ENCODE data around the gene PPIE. TPM values are rescaled to one million over a fixed set of nuclear protein-coding genes. Genes with fewer than 3 reads are reported as not detected.

PPIE gene
- total and polyA plus RNA-seq, 2 of the 13 experiments (the other 11 are each of a cell fraction or from before 2014, with no cell fraction given) = 15.3 to 26.3 TPM

DNA sequence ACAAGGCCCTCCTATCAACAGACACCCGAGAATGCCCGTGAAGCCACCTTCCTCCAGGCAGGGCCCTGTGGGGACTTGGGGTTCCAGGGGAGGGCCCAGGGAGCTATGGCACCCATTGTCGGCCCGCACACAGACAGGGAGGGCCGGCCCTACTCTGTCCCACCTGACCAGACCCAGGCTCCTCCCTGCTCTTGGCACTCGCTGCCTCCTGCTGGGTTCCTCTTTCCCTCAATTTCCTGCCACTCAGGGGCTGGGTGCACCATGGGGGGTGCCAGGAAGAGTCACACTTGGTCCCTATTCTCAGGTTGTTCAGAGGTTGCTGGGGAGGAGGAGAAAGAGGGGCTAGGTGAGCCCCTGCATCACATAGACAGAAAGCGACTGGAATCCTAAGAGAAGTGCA, 40.5 kb downstream of the PPIE start:
- in situ Hi-C loops (cut with HindIII; ENCODE audit: extremely low pct_ligation_motif_present, low pct_unique_long_range_greater_than_20kb) = no loop called here
- Histone ChIP-seq H3K79me2 (ENCODE audit: insufficient read depth, low read length) (no peaks in the 10 kb centered on the region), H3K9ac (ENCODE audit: insufficient read depth, low read depth, low read length) (no peak overlapping the region), H3K9me3 (ENCODE audit: low read length) (no peaks in the 10 kb centered on the region), H3K27ac (ENCODE audit: extremely low read length, insufficient read depth, low read length) (no peak overlapping the region), H3K27me3 (ENCODE audit: control insufficient read depth in 1 of 2, insufficient read depth in 2 of 2, low read length in 2 of 2) (no peaks in the 10 kb centered on the region), H3K4me2 (ENCODE audit: low read depth, low read length) (no peak overlapping the region), H2AFZ (ENCODE audit: low read length) (no peak overlapping the region), H3K4me3 (replicated peaks in 1 of 3; ENCODE audit: insufficient read depth in 1 of 3, low read depth in 2 of 3, low read length in 3 of 3) (no peak overlapping the region), H3K36me3 (replicated peaks in 1 of 2; ENCODE audit: control insufficient read depth in 1 of 2, insufficient read depth in 2 of 2, low read length in 2 of 2) (no peaks in the 10 kb centered on the region), H3K4me1 (ENCODE audit: insufficient read depth, low read length) (peaks cover 10% of the 10 kb centered on the region; the same call in 1 of the 2 replicates), H4K20me1 (ENCODE audit: insufficient read depth, low read length) (no peaks in the 10 kb centered on the region)
- intact Hi-C loops (cut with micrococcal nuclease; ENCODE audit: unreplicated experiment) = no loop called here
- FAIRE-seq (no peak), DNase-seq (ENCODE audit: low spot score) (no peak), ATAC-seq (no peak)
- CTCF ChIA-PET (ENCODE audit: low intra/inter-chr PET ratio, low total read pairs) = no interaction called here
- WGBS (ENCODE audit: low lambda C conversion rate) = 63% methylated on average over 3 of the region's 7 CpGs
- POLR2A ChIA-PET = no interaction called here
- BruUV-seq (replicated peaks) = no TSS peak
- TF ChIP-seq ZBTB8A (CRISPR knock-in tag; IDR thresholded peaks at IDR 0.05; ENCODE audit: borderline replicate concordance, low read depth) = no peak
- TF ChIP-seq RFXANK (CRISPR knock-in tag; IDR thresholded peaks at IDR 0.05) = no peak
- TF ChIP-seq, protein P1, sequence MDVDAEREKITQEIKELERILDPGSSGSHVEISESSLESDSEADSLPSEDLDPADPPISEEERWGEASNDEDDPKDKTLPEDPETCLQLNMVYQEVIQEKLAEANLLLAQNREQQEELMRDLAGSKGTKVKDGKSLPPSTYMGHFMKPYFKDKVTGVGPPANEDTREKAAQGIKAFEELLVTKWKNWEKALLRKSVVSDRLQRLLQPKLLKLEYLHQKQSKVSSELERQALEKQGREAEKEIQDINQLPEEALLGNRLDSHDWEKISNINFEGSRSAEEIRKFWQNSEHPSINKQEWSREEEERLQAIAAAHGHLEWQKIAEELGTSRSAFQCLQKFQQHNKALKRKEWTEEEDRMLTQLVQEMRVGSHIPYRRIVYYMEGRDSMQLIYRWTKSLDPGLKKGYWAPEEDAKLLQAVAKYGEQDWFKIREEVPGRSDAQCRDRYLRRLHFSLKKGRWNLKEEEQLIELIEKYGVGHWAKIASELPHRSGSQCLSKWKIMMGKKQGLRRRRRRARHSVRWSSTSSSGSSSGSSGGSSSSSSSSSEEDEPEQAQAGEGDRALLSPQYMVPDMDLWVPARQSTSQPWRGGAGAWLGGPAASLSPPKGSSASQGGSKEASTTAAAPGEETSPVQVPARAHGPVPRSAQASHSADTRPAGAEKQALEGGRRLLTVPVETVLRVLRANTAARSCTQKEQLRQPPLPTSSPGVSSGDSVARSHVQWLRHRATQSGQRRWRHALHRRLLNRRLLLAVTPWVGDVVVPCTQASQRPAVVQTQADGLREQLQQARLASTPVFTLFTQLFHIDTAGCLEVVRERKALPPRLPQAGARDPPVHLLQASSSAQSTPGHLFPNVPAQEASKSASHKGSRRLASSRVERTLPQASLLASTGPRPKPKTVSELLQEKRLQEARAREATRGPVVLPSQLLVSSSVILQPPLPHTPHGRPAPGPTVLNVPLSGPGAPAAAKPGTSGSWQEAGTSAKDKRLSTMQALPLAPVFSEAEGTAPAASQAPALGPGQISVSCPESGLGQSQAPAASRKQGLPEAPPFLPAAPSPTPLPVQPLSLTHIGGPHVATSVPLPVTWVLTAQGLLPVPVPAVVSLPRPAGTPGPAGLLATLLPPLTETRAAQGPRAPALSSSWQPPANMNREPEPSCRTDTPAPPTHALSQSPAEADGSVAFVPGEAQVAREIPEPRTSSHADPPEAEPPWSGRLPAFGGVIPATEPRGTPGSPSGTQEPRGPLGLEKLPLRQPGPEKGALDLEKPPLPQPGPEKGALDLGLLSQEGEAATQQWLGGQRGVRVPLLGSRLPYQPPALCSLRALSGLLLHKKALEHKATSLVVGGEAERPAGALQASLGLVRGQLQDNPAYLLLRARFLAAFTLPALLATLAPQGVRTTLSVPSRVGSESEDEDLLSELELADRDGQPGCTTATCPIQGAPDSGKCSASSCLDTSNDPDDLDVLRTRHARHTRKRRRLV (CRISPR knock-in tag; IDR thresholded peaks at IDR 0.05) = no peak
- TF ChIP-seq, protein P2, sequence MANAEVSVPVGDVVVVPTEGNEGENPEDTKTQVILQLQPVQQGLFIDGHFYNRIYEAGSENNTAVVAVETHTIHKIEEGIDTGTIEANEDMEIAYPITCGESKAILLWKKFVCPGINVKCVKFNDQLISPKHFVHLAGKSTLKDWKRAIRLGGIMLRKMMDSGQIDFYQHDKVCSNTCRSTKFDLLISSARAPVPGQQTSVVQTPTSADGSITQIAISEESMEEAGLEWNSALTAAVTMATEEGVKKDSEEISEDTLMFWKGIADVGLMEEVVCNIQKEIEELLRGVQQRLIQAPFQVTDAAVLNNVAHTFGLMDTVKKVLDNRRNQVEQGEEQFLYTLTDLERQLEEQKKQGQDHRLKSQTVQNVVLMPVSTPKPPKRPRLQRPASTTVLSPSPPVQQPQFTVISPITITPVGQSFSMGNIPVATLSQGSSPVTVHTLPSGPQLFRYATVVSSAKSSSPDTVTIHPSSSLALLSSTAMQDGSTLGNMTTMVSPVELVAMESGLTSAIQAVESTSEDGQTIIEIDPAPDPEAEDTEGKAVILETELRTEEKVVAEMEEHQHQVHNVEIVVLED (CRISPR knock-in tag; IDR thresholded peaks at IDR 0.05; ENCODE audit: borderline replicate concordance) = no peak
- TF ChIP-seq CEBPG (CRISPR knock-in tag; IDR thresholded peaks at IDR 0.05) = no peak
- TF ChIP-seq ZNF550 (CRISPR knock-in tag; IDR thresholded peaks at IDR 0.05; ENCODE audit: borderline replicate concordance) = no peak
- TF ChIP-seq, protein P3, sequence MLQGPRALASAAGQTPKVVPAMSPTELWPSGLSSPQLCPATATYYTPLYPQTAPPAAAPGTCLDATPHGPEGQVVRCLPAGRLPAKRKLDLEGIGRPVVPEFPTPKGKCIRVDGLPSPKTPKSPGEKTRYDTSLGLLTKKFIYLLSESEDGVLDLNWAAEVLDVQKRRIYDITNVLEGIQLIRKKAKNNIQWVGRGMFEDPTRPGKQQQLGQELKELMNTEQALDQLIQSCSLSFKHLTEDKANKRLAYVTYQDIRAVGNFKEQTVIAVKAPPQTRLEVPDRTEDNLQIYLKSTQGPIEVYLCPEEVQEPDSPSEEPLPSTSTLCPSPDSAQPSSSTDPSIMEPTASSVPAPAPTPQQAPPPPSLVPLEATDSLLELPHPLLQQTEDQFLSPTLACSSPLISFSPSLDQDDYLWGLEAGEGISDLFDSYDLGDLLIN (CRISPR knock-in tag; IDR thresholded peaks at IDR 0.05; ENCODE audit: borderline replicate concordance) = no peak
- TF ChIP-seq MZF1 (CRISPR knock-in tag; IDR thresholded peaks at IDR 0.05; ENCODE audit: borderline replicate concordance) = no peak
- no peak for TF ChIP-seq IRX3 (CRISPR knock-in tag; IDR thresholded peaks at IDR 0.05; ENCODE audit: borderline replicate concordance, low read depth)
- TF ChIP-seq ZNF567 (CRISPR knock-in tag; IDR thresholded peaks at IDR 0.05; ENCODE audit: borderline replicate concordance) = no peak
- TF ChIP-seq ZBTB3 (CRISPR knock-in tag; IDR thresholded peaks at IDR 0.05; ENCODE audit: borderline replicate concordance, low read depth) = no peak
- no peak for TF ChIP-seq SIN3B (IDR thresholded peaks at IDR 0.05; ENCODE audit: low read length)
- TF ChIP-seq RELA (CRISPR knock-in tag; IDR thresholded peaks at IDR 0.05) = no peak
- no peak for TF ChIP-seq CEBPB (IDR thresholded peaks at IDR 0.05; ENCODE audit: borderline replicate concordance, low read depth, low read length)
- no peak for TF ChIP-seq NCOA5 (CRISPR knock-in tag; IDR thresholded peaks at IDR 0.05)
- no peak for TF ChIP-seq ZNF124 (CRISPR knock-in tag; IDR thresholded peaks at IDR 0.05)
- TF ChIP-seq, protein P4, sequence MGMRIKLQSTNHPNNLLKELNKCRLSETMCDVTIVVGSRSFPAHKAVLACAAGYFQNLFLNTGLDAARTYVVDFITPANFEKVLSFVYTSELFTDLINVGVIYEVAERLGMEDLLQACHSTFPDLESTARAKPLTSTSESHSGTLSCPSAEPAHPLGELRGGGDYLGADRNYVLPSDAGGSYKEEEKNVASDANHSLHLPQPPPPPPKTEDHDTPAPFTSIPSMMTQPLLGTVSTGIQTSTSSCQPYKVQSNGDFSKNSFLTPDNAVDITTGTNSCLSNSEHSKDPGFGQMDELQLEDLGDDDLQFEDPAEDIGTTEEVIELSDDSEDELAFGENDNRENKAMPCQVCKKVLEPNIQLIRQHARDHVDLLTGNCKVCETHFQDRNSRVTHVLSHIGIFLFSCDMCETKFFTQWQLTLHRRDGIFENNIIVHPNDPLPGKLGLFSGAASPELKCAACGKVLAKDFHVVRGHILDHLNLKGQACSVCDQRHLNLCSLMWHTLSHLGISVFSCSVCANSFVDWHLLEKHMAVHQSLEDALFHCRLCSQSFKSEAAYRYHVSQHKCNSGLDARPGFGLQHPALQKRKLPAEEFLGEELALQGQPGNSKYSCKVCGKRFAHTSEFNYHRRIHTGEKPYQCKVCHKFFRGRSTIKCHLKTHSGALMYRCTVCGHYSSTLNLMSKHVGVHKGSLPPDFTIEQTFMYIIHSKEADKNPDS (CRISPR knock-in tag; IDR thresholded peaks at IDR 0.05) = no peak
